HFFc6 (cell line): Measurements from ENCODE around the gene SNX8. TPM values are rescaled to one million over a fixed set of nuclear protein-coding genes. Genes with fewer than 3 reads are reported as not detected.

Source experiments
- DNase-seq: peaks from one replicate; pipeline ENCODE4 v3.0.0-alpha.2; 2018
- H3K27ac Mint-ChIP-seq: 2 replicates; pipeline ENCODE4 v1.8.0; 2020; ENCODE audit warnings: mild to moderate bottlenecking, mixed read lengths
- H3K27me3 Mint-ChIP-seq: 2 replicates; pipeline ENCODE4 v1.8.0; 2021; ENCODE audit warnings: mild to moderate bottlenecking, moderate library complexity, mixed read lengths; ENCODE audit not compliant: insufficient read depth
- H3K36me3 Mint-ChIP-seq: 2 replicates; pipeline ENCODE4 v1.8.0; 2021; ENCODE audit warnings: low read depth, mixed read lengths
- H3K4me1 Mint-ChIP-seq: 2 replicates; pipeline ENCODE4 v1.8.0; 2020; ENCODE audit warnings: low read depth, mixed read lengths
- H3K4me3 Mint-ChIP-seq: 2 replicates; pipeline ENCODE4 v1.8.0; 2020; ENCODE audit warnings: mild to moderate bottlenecking, moderate library complexity, mixed read lengths
- H3K9me3 Mint-ChIP-seq: 2 replicates; pipeline ENCODE4 v1.8.0; 2020; ENCODE audit warnings: mild to moderate bottlenecking, mixed read lengths
- CTCF ChIP-seq: fragments of 200-600 bp; sonication (generic); IDR thresholded peaks from 2 replicates; pipeline ENCODE4 v1.5.0; 2021; ENCODE audit warnings: antibody characterized with exemption, mild to moderate bottlenecking
- total RNA-seq, 6 experiments: library from RNA; stranded (reverse); fragmentation: NEBNext Ultra II Directional; extraction: Animal tissue kit (Norgen Biotek cat#: 25700); gene quantifications; 2 replicates in 1 of 6; 3 replicates in 5 of 6; pipeline ENCODE4 v1.2.3, GENCODE V29; 2021

The SNX8 gene
- total RNA-seq, 6 experiments from 2014 or later, result 44.6 to 67.4 (median 61.9) TPM

- H3K9me3 Mint-ChIP-seq, result no peaks in the 10 kb centered on the region
- H3K27me3 Mint-ChIP-seq, result no peaks in the 10 kb centered on the region
- H3K4me1 Mint-ChIP-seq, result no peaks in the 10 kb centered on the region
- no peak overlapping the region for H3K4me3 Mint-ChIP-seq
- DNase-seq, result no peak
- H3K27ac Mint-ChIP-seq, result no peak overlapping the region
- peaks cover 8% of the 10 kb centered on the region; the same call in 1 of the 2 replicates for H3K36me3 Mint-ChIP-seq
- no peak for TF ChIP-seq CTCF
These were observed 58.8 kb downstream of the SNX8 start for GRCh38 chr7:2255145-2256139.

- Mint-ChIP-seq H3K36me3 (peaks cover 6% of the 10 kb centered on the region; the same call in 1 of the 2 replicates), H3K9me3 (no peaks in the 10 kb centered on the region), H3K27me3 (no peaks in the 10 kb centered on the region), H3K4me3 (no peak overlapping the region; the same call in 1 of the 2 replicates), H3K4me1 (peaks cover 6% of the 10 kb centered on the region), H3K27ac (no peak overlapping the region)
- no peak for DNase-seq
- no peak for TF ChIP-seq CTCF
These were observed 59.7 kb downstream of the SNX8 start for GRCh38 chr7:2254429-2255144.

GRCh38 chr7:2253525-2254244 lies 60.6 kb downstream of the SNX8 start:
- peaks cover 2% of the 10 kb centered on the region; the same call in 1 of the 2 replicates for H3K27me3 Mint-ChIP-seq

DNA sequence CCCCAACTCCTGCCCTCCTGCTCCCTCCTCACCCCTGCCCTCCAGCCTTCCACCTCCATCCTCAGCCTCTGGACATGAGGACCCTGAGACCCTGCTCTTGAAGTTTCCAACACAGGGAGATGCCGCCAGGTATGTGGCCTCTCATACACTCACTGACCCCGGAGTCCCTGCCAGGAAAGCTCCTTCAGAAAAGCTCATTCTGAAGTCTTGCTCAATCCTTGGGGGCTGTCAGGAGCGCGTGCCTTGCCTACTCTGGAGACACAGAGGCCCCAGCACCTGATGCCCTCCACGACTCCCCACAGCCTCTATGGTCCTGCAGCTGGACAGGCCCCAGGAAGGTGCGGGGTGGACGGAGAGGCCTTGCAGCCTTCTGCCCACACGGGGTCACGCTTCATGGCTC lies 61.2 kb downstream of the SNX8 start:
- Mint-ChIP-seq H3K4me1 (peaks cover 22% of the 10 kb centered on the region), H3K4me3 (no peak overlapping the region), H3K27me3 (peaks cover 2% of the 10 kb centered on the region; the same call in 1 of the 2 replicates)

More at GRCh38 chr7:2253525-2254244, 60.6 kb downstream of the SNX8 start:
- Mint-ChIP-seq H3K4me1 (peaks cover 15% of the 10 kb centered on the region), H3K4me3 (no peak overlapping the region), H3K9me3 (no peaks in the 10 kb centered on the region), H3K27ac (no peak overlapping the region), H3K36me3 (peaks cover 12% of the 10 kb centered on the region; the same call in 1 of the 2 replicates)
- no peak for TF ChIP-seq CTCF
- DNase-seq, result no peak

More for the DNA sequence above, 61.2 kb downstream of the SNX8 start:
- no peaks in the 10 kb centered on the region for H3K9me3 Mint-ChIP-seq
- no peak overlapping the region for H3K27ac Mint-ChIP-seq
- peaks cover 12% of the 10 kb centered on the region; the same call in 1 of the 2 replicates for H3K36me3 Mint-ChIP-seq
- no peak for DNase-seq
- no peak for TF ChIP-seq CTCF
